Mesenchymal stem cell (in vitro differentiated cells and primary cell): ENCODE data around the gene CHN2.

Experiments
- DNase-seq: peaks from one replicate; pipeline ENCODE4 v3.0.0-alpha.2; 2013
- H2AFZ ChIP-seq: one replicate; pipeline ENCODE4 v1.6.1; 2013; ENCODE audit warnings: low read depth, mild to moderate bottlenecking, control low read depth, inconsistent platforms, low read length, moderate library complexity
- H2AK5ac ChIP-seq: 2 replicates; pipeline ENCODE4 v1.6.1; 2013; ENCODE audit warnings: low read length, moderate library complexity, mild to moderate bottlenecking, inconsistent platforms; ENCODE audit not compliant: severe bottlenecking
- H2BK120ac ChIP-seq: one replicate; pipeline ENCODE4 v1.6.1; 2013; ENCODE audit warnings: low read depth, mild to moderate bottlenecking, inconsistent platforms, low read length, moderate library complexity
- H2BK12ac ChIP-seq, 2 experiments: one replicate each; pipeline ENCODE4 v1.6.1; 2013; ENCODE audit warnings: inconsistent platforms in 2 of 2, low read length in 2 of 2, mild to moderate bottlenecking in 2 of 2, moderate library complexity in 2 of 2, control low read depth in 1 of 2
- H2BK15ac ChIP-seq: one replicate; pipeline ENCODE4 v1.6.1; 2013; ENCODE audit warnings: mild to moderate bottlenecking, low read depth, inconsistent platforms; ENCODE audit not compliant: poor library complexity, severe bottlenecking
- H2BK5ac ChIP-seq: 2 replicates; pipeline ENCODE4 v1.6.1; 2013; ENCODE audit warnings: low read depth, mild to moderate bottlenecking, low read length, control low read depth, inconsistent platforms; ENCODE audit not compliant: poor library complexity, severe bottlenecking
- H3K14ac ChIP-seq, 2 experiments: one replicate each; pipeline ENCODE4 v1.6.1; 2013; ENCODE audit warnings: inconsistent platforms in 2 of 2, low read length in 2 of 2, control low read depth in 1 of 2, mild to moderate bottlenecking in 1 of 2, moderate library complexity in 1 of 2
- H3K18ac ChIP-seq, 2 experiments: one replicate each; pipeline ENCODE4 v1.6.1; 2013; ENCODE audit warnings: inconsistent platforms in 2 of 2, low read length in 2 of 2, control low read depth in 1 of 2, low read depth in 1 of 2, mild to moderate bottlenecking in 1 of 2
- H3K23ac ChIP-seq, 2 experiments: one replicate each; pipeline ENCODE4 v1.6.1; 2013; ENCODE audit warnings: inconsistent platforms in 2 of 2, low read length in 2 of 2, mild to moderate bottlenecking in 2 of 2, moderate library complexity in 2 of 2, control low read depth in 1 of 2
- H3K27ac ChIP-seq: 2 replicates; pipeline ENCODE4 v1.5.1; 2013; ENCODE audit warnings: mild to moderate bottlenecking, moderate library complexity, low read length, control low read depth, inconsistent platforms; ENCODE audit not compliant: poor library complexity, severe bottlenecking
- H3K27me3 ChIP-seq, 2 experiments: 2 replicates each; pipeline versions ENCODE4 v1.6.1 to v1.7.0; 2013; ENCODE audit warnings: low read length in 2 of 2, mild to moderate bottlenecking in 2 of 2, moderate library complexity in 2 of 2, control low read depth in 1 of 2, inconsistent platforms in 1 of 2; ENCODE audit not compliant: control insufficient read depth in 1 of 2, insufficient read depth in 1 of 2
- H3K36me3 ChIP-seq, 2 experiments: 2 replicates each; pipeline versions ENCODE4 v1.6.1 to v1.7.0; 2013; ENCODE audit warnings: low read length in 2 of 2, control low read depth in 1 of 2, inconsistent platforms in 1 of 2, low read depth in 1 of 2, mild to moderate bottlenecking in 1 of 2; ENCODE audit not compliant: insufficient read depth in 2 of 2, control insufficient read depth in 1 of 2
- H3K4ac ChIP-seq, 2 experiments: one replicate each; pipeline ENCODE4 v1.6.1; 2013; ENCODE audit warnings: inconsistent platforms in 2 of 2, low read length in 2 of 2, mild to moderate bottlenecking in 2 of 2, moderate library complexity in 2 of 2, control low read depth in 1 of 2, low read depth in 1 of 2
- H3K4me1 ChIP-seq: 2 replicates; pipeline ENCODE4 v1.6.1; 2013; ENCODE audit warnings: low read depth, low read length, control low read depth; ENCODE audit not compliant: control insufficient read depth, insufficient read depth
- H3K4me2 ChIP-seq: 2 replicates; pipeline ENCODE4 v1.6.1; 2013; ENCODE audit warnings: low read length, mild to moderate bottlenecking, inconsistent platforms; ENCODE audit not compliant: poor library complexity, severe bottlenecking
- H3K4me3 ChIP-seq, 2 experiments: 2 replicates each; pipeline versions ENCODE4 v1.5.1 to v1.7.0; 2013; ENCODE audit warnings: low read length in 2 of 2, mild to moderate bottlenecking in 2 of 2, control low read depth in 1 of 2, low read depth in 1 of 2; ENCODE audit not compliant: insufficient read depth in 1 of 2
- H3K79me1 ChIP-seq: replicated peaks from 2 replicates; pipeline ENCODE4 v1.6.1; 2013; ENCODE audit warnings: mild to moderate bottlenecking, control low read depth, low read length, inconsistent platforms; ENCODE audit not compliant: poor library complexity, severe bottlenecking
- H3K9ac ChIP-seq: 2 replicates; pipeline ENCODE4 v1.7.0; 2013; ENCODE audit warnings: mild to moderate bottlenecking, low read length, moderate library complexity
- H3K9me3 ChIP-seq: 2 replicates; pipeline ENCODE4 v1.7.0; 2013; ENCODE audit warnings: mild to moderate bottlenecking, low read length; ENCODE audit not compliant: control insufficient read depth
- H4K8ac ChIP-seq: one replicate; pipeline ENCODE4 v1.6.1; 2013; ENCODE audit warnings: inconsistent platforms, mild to moderate bottlenecking, low read length, moderate library complexity
- H4K91ac ChIP-seq: one replicate; pipeline ENCODE4 v1.6.1; 2013; ENCODE audit warnings: mild to moderate bottlenecking, low read length, inconsistent platforms
- WGBS: methylation state at CpG from one replicate; pipeline ENCODE4 v1.1.7; 2013; ENCODE audit warnings: mixed read lengths; 5-methylcytosine and 5-hydroxymethylcytosine counted together

CHN2 gene

GRCh38 chr7:29494350-29494749 is 299.8 kb downstream of the CHN2 start:
- no peak overlapping the region for H3K4me3 ChIP-seq
- no peak overlapping the region for H2AFZ ChIP-seq
- H3K4me2 ChIP-seq, result no peak overlapping the region
- H3K23ac ChIP-seq, result no peak overlapping the region
- H2BK12ac ChIP-seq, result no peak overlapping the region
- no peak overlapping the region for H3K18ac ChIP-seq
- no peak overlapping the region for H4K8ac ChIP-seq
- H3K36me3 ChIP-seq, result no peaks in the 10 kb centered on the region
- no peak overlapping the region for H2BK5ac ChIP-seq
- H3K27me3 ChIP-seq, result no peaks in the 10 kb centered on the region
- no peak overlapping the region for H2BK120ac ChIP-seq
- no peaks in the 10 kb centered on the region for H3K9me3 ChIP-seq
- H4K91ac ChIP-seq, result no peak overlapping the region
- peaks cover 1% of the 10 kb centered on the region for H3K4me1 ChIP-seq
- H3K79me1 ChIP-seq, result no peaks in the 10 kb centered on the region
- peak overlapping the region; percentile 19 for H3K9ac ChIP-seq
- no peak overlapping the region for H3K4ac ChIP-seq
- H2BK15ac ChIP-seq, result no peak overlapping the region
- DNase-seq, result peak; percentile 35
- no CpG with 5 or more reads among the region's 1 CpG for WGBS
- H2AK5ac ChIP-seq, result no peak overlapping the region
- no peak overlapping the region for H3K14ac ChIP-seq
- no peak overlapping the region for H3K27ac ChIP-seq

- H2BK5ac ChIP-seq, result no peak overlapping the region
- no peak overlapping the region for H3K27ac ChIP-seq
- peaks cover 1% of the 10 kb centered on the region for H3K4me1 ChIP-seq
Observed at GRCh38 chr7:29495653-29496052, 301.1 kb downstream of the CHN2 start.

GRCh38 chr7:29496355-29497020 is 301.9 kb downstream of the CHN2 start:
- Histone ChIP-seq H2BK5ac (no peak overlapping the region), H3K27me3 (no peaks in the 10 kb centered on the region), H2AFZ (no peak overlapping the region), H4K91ac (no peak overlapping the region), H3K23ac (no peak overlapping the region), H3K36me3 (no peaks in the 10 kb centered on the region), H3K27ac (no peak overlapping the region), H3K9me3 (no peaks in the 10 kb centered on the region), H3K4me2 (no peak overlapping the region), H3K14ac (no peak overlapping the region), H3K9ac (no peak overlapping the region), H3K4me1 (no peaks in the 10 kb centered on the region), H2BK15ac (no peak overlapping the region), H2BK120ac (no peak overlapping the region), H4K8ac (no peak overlapping the region), H2AK5ac (no peak overlapping the region), H3K4ac (no peak overlapping the region), H3K79me1 (no peaks in the 10 kb centered on the region), H3K4me3 (no peak overlapping the region), H3K18ac (no peak overlapping the region), H2BK12ac (no peak overlapping the region)
- no peak for DNase-seq
- WGBS, result no CpG with 5 or more reads among the region's 1 CpG

More at GRCh38 chr7:29495653-29496052, 301.1 kb downstream of the CHN2 start:
- Histone ChIP-seq H4K91ac (no peak overlapping the region), H3K9me3 (no peaks in the 10 kb centered on the region), H2AK5ac (no peak overlapping the region), H3K4me3 (no peak overlapping the region), H3K4me2 (no peak overlapping the region), H3K27me3 (no peaks in the 10 kb centered on the region), H3K18ac (no peak overlapping the region), H3K23ac (no peak overlapping the region), H2AFZ (no peak overlapping the region), H3K9ac (no peak overlapping the region), H2BK120ac (no peak overlapping the region), H3K36me3 (no peaks in the 10 kb centered on the region), H4K8ac (no peak overlapping the region), H3K14ac (no peak overlapping the region), H2BK15ac (no peak overlapping the region), H2BK12ac (no peak overlapping the region), H3K79me1 (no peaks in the 10 kb centered on the region), H3K4ac (no peak overlapping the region)
- no peak for DNase-seq
- 69% methylated on average over 7 of the region's 7 CpGs for WGBS

GRCh38 chr7:29499932-29500331 is 305.4 kb downstream of the CHN2 start:
- no peak overlapping the region for H2BK15ac ChIP-seq

More at GRCh38 chr7:29499932-29500331, 305.4 kb downstream of the CHN2 start:
- H3K27me3 ChIP-seq, result no peaks in the 10 kb centered on the region
- H2AK5ac ChIP-seq, result no peak overlapping the region
- no peak overlapping the region for H4K8ac ChIP-seq
- no peaks in the 10 kb centered on the region for H3K9me3 ChIP-seq
- H3K14ac ChIP-seq, result no peak overlapping the region
- DNase-seq, result no peak
- H3K27ac ChIP-seq, result no peak overlapping the region
- H2BK120ac ChIP-seq, result no peak overlapping the region
- H3K4me1 ChIP-seq, result no peaks in the 10 kb centered on the region
- H3K9ac ChIP-seq, result no peak overlapping the region
- no peak overlapping the region for H3K18ac ChIP-seq
- H2BK5ac ChIP-seq, result no peak overlapping the region
- no peak overlapping the region for H2BK12ac ChIP-seq
- no peak overlapping the region for H3K4me2 ChIP-seq
- no peak overlapping the region for H4K91ac ChIP-seq
- no peak overlapping the region for H3K4ac ChIP-seq
- no peak overlapping the region for H3K4me3 ChIP-seq
- H3K79me1 ChIP-seq, result no peaks in the 10 kb centered on the region
- H3K23ac ChIP-seq, result no peak overlapping the region
- WGBS, result no CpG with 5 or more reads among the region's 3 CpGs
- no peaks in the 10 kb centered on the region for H3K36me3 ChIP-seq
- H2AFZ ChIP-seq, result no peak overlapping the region
